WERI-Rb-1 (cell line): ENCODE results near the gene ARMC7.
A peak's percentile ranks its signal among the peaks of the same experiment; 100 is the strongest.

Source experiments
- DNase-seq: peaks from one replicate; pipeline ENCODE4 v3.0.0-alpha.2; 2020
- H3K27ac ChIP-seq: fragments of 250-450 bp; sonication (Bioruptor Pico); 2 replicates; pipeline ENCODE4 v1.5.1; 2020; ENCODE audit warnings: mild to moderate bottlenecking, moderate library complexity
- H3K27me3 ChIP-seq: fragments of 250-450 bp; sonication (Bioruptor Pico); 2 replicates; pipeline ENCODE4 v1.5.1; 2021; ENCODE audit warnings: mild to moderate bottlenecking, low read depth, moderate library complexity; ENCODE audit not compliant: insufficient read depth, severe bottlenecking
- H3K36me3 ChIP-seq: fragments of 250-450 bp; sonication (Bioruptor Pico); 2 replicates; pipeline ENCODE4 v1.5.1; 2020; ENCODE audit warnings: mild to moderate bottlenecking, moderate library complexity
- H3K4me3 ChIP-seq: 2 replicates; pipeline ENCODE4 v1.5.1; 2011; ENCODE audit warnings: low read depth, mild to moderate bottlenecking, control low read depth, low read length
- H3K9me3 ChIP-seq: fragments of 250-450 bp; sonication (Bioruptor Pico); 2 replicates; pipeline ENCODE4 v1.5.1; 2021; ENCODE audit warnings: mild to moderate bottlenecking, moderate library complexity; ENCODE audit not compliant: severe bottlenecking
- TF ChIP-seq, protein P1 (sequence below): IDR thresholded peaks from 2 replicates; pipeline ENCODE4 v1.5.1; 2011; ENCODE audit warnings: low read depth, mild to moderate bottlenecking, control low read depth, inconsistent platforms, low read length

ARMC7 gene

DNA sequence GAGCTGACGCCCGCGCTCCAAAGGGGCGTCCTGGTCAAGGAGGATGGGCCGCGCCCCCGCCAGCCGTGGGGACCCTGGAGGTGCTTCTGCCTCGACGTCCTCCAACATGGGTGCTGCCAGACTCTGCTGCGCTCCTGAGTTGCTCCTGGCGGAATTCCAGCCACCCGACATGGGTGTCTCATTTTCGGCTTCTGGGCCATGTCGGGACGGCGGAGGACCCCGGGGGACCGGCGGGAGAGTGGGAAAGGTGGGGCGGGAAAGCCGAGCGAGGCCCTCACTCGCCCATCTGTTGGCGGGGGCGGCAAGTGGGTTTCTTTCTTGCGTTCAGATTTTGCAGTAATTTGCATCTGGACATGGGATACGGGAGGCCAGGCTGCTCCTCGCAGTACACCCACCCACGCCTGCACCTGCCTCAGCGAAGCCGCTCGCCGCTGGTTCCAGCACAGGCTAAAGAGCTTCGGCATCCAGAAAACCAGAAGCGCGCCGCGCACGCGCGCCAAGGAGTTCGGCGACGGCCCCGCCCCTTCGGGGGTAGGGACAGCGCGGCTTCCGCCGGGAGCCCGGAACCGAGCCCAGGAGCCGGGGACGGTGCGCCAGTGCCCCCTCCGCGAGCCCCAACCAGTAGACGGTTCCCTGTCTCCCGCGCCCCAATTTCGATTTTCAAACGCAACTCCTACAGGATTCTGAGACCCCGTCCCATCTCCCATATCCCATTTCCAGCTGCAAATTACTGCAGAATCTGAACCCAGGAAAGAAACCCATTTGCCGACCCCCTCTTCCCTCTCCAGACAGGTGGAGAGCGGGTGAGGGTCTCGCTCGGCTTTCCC, at the start of gene ARMC7:
Gene ARMC7 (plus strand): TSS at position 563 of the 827 bp plus-strand sequence. CDS start 320 bp downstream, outside the sequence.
- H3K36me3 ChIP-seq = peaks cover 8% of the 10 kb centered on the region
- peak; percentile 96 for DNase-seq
- H3K27me3 ChIP-seq = no peaks in the 10 kb centered on the region
- TF ChIP-seq, protein P1, sequence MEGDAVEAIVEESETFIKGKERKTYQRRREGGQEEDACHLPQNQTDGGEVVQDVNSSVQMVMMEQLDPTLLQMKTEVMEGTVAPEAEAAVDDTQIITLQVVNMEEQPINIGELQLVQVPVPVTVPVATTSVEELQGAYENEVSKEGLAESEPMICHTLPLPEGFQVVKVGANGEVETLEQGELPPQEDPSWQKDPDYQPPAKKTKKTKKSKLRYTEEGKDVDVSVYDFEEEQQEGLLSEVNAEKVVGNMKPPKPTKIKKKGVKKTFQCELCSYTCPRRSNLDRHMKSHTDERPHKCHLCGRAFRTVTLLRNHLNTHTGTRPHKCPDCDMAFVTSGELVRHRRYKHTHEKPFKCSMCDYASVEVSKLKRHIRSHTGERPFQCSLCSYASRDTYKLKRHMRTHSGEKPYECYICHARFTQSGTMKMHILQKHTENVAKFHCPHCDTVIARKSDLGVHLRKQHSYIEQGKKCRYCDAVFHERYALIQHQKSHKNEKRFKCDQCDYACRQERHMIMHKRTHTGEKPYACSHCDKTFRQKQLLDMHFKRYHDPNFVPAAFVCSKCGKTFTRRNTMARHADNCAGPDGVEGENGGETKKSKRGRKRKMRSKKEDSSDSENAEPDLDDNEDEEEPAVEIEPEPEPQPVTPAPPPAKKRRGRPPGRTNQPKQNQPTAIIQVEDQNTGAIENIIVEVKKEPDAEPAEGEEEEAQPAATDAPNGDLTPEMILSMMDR = no peak
- H3K9me3 ChIP-seq = no peaks in the 10 kb centered on the region
- H3K4me3 ChIP-seq = peak within 1 kb of the TSS; percentile 59
- H3K27ac ChIP-seq = peak within 1 kb of the TSS; percentile 67

DNA sequence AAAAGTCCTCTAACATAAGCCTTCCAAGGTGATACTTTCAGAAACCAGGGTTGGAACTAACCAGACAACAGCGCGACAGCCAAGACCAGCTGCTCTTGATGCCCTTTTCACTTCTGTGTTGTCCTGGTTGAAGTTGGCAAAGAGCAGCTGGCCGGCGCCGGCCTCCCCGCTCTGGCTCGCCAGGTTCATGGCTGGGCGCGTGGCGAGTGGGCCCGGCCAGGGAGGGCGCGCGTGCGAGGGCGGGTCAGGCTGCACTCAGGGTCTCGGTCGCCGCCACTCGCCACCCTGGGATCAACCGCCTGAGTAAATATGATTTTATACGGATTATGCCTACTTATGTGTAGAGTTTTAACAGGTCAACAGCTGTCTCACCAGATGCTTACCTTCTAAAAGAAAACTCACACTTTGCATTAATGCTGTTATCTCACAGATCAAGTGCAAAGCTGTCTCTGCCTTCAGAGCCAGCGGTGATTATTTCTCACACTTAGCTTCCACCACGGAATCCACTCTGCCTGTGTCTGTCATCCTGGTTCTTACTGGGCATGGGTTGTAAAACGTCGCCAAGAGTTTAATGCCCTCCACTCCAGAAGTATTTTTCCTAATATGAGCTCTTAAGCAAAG, 49.2 kb upstream of the ARMC7 start:
- peak; percentile 79 for DNase-seq
- TF ChIP-seq, protein P1 = no peak
- Histone ChIP-seq H3K9me3 (no peaks in the 10 kb centered on the region), H3K27ac (peak overlapping the region; percentile 80), H3K36me3 (peaks cover 65% of the 10 kb centered on the region), H3K27me3 (no peaks in the 10 kb centered on the region), H3K4me3 (peak overlapping the region; percentile 12)

DNA sequence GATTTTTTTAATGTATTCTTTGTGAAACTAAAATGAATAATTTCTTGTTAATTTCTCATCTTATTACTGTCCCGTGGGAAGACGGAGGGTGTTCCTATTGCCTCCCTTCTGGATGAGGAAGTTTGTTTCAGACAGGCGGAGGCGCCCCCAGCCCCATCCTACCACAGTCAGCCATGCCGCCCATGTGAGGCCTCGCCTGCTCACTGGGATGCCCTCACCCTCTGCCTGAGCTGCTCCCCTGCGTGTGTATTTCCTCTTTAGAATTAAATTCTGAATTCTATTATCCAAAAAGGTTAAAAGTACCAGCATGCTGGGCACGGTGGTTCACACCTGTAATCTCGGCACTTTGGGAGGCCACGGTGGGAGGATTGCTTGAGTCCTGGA, 48.7 kb upstream of the ARMC7 start:
- TF ChIP-seq, protein P1 = no peak
- no peaks in the 10 kb centered on the region for H3K27me3 ChIP-seq
- H3K27ac ChIP-seq = peak overlapping the region; percentile 80
- no peaks in the 10 kb centered on the region for H3K9me3 ChIP-seq
- DNase-seq = no peak
- peaks cover 61% of the 10 kb centered on the region for H3K36me3 ChIP-seq
- H3K4me3 ChIP-seq = peak overlapping the region; percentile 12; the same call in 1 of the 2 replicates

DNA sequence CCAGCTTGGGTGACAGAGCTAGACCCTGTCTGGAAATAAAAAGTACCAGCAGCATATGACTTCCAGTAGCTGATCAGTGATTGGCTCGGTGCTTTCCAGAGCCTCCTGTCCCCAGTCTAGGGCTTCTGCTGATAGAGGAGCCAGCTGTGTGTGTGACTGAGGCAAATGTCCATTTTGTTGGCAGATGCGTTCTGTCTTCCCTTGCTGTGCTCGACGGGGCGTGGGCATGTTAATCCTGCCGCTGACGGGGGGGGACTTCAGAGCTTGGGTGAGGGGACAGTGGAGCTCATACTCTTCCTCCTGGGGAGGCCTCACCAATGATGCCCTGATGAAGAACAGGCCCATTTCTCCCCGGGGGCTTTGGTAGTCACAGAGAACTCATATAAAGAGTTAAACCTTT, 48.2 kb upstream of the ARMC7 start:
- H3K27me3 ChIP-seq = no peaks in the 10 kb centered on the region
- H3K36me3 ChIP-seq = peaks cover 55% of the 10 kb centered on the region
- H3K9me3 ChIP-seq = no peaks in the 10 kb centered on the region
- no peak for DNase-seq
- H3K27ac ChIP-seq = peak overlapping the region; percentile 80; the same call in 1 of the 2 replicates
- TF ChIP-seq, protein P1 = no peak
- no peak overlapping the region for H3K4me3 ChIP-seq

DNA sequence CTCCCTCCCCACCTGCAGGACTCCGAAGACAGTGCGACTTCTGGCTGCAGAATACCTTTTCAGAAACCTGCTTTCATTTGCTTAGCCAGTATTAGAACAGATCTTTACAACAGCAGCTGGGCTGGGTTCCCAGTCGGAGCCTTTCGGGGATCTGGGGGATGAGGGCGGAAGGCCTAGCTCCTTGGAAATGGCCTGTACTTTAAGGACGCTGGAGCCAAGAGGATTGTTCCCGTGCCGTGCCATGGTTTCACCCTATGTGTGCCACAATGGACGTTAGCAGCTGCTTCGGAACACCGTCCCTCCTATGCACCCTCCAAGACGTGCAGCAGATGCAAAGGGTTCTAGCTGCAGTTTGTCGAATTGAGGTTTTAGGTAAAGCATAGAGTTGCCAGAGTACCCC, 46.6 kb upstream of the ARMC7 start:
- H3K4me3 ChIP-seq = no peak overlapping the region
- peaks cover 45% of the 10 kb centered on the region for H3K36me3 ChIP-seq
- no peak for DNase-seq
- H3K27ac ChIP-seq = no peak overlapping the region
- no peaks in the 10 kb centered on the region for H3K27me3 ChIP-seq
- H3K9me3 ChIP-seq = no peaks in the 10 kb centered on the region
- TF ChIP-seq, protein P1 = no peak
